H9 (cell line): ENCODE results near the gene KY. TPM values are rescaled to one million over a fixed set of nuclear protein-coding genes. Genes with fewer than 3 reads are reported as not detected.
"Not testable (repeated sequence)": the region's sequence is repeated elsewhere in the genome, so short reads cannot be mapped to it uniquely, and the experiment has no call there.

Experiments
- DNase-seq: peaks from one replicate; pipeline ENCODE4 v3.0.0-alpha.2; 2017
- H2AFZ ChIP-seq: one replicate; pipeline ENCODE4 v1.6.1; 2013; ENCODE audit warnings: mild to moderate bottlenecking, low read length, control low read depth, moderate library complexity
- H2AK5ac ChIP-seq: 2 replicates; pipeline ENCODE4 v1.6.1; 2013; ENCODE audit warnings: low read length, control low read depth, mixed read lengths; ENCODE audit not compliant: insufficient read length
- H2BK120ac ChIP-seq: one replicate; pipeline ENCODE4 v1.6.1; 2013; ENCODE audit warnings: low read depth, mild to moderate bottlenecking, low read length, control low read depth, inconsistent platforms; ENCODE audit not compliant: poor library complexity, severe bottlenecking
- H2BK12ac ChIP-seq: 2 replicates; pipeline ENCODE4 v1.6.1; 2013; ENCODE audit warnings: low read length, control low read depth, mixed read lengths, low read depth; ENCODE audit not compliant: insufficient read length
- H2BK15ac ChIP-seq: 2 replicates; pipeline ENCODE4 v1.6.1; 2013; ENCODE audit warnings: low read depth, low read length, control low read depth
- H2BK20ac ChIP-seq: one replicate; pipeline ENCODE4 v1.6.1; 2013; ENCODE audit warnings: low read depth, mild to moderate bottlenecking, low read length, control low read depth, inconsistent platforms; ENCODE audit not compliant: poor library complexity, severe bottlenecking
- H2BK5ac ChIP-seq: 2 replicates; pipeline ENCODE4 v1.6.1; 2013; ENCODE audit warnings: low read length, control low read depth, mixed read lengths; ENCODE audit not compliant: insufficient read length
- H3K14ac ChIP-seq: 2 replicates; pipeline ENCODE4 v1.6.1; 2013; ENCODE audit warnings: low read length, control low read depth; ENCODE audit not compliant: insufficient read depth
- H3K18ac ChIP-seq: 2 replicates; pipeline ENCODE4 v1.6.1; 2013; ENCODE audit warnings: low read depth, mild to moderate bottlenecking, mixed read lengths, low read length, control low read depth; ENCODE audit not compliant: insufficient read length
- H3K23ac ChIP-seq: 2 replicates; pipeline ENCODE4 v1.6.1; 2013; ENCODE audit warnings: low read length, control low read depth, mixed read lengths, low read depth; ENCODE audit not compliant: insufficient read length
- H3K23me2 ChIP-seq: 2 replicates; pipeline ENCODE4 v1.6.1; 2013; ENCODE audit warnings: low read depth, mild to moderate bottlenecking, mixed read lengths, low read length, control low read depth; ENCODE audit not compliant: insufficient read length, poor library complexity, severe bottlenecking
- H3K27ac ChIP-seq: 2 replicates; pipeline ENCODE4 v1.5.1; 2013; ENCODE audit warnings: low read length, control low read depth, mixed read lengths, low read depth; ENCODE audit not compliant: insufficient read length
- H3K27me3 ChIP-seq: 2 replicates; pipeline ENCODE4 v1.6.1; 2013; ENCODE audit warnings: low read length, control low read depth, inconsistent platforms; ENCODE audit not compliant: insufficient read depth
- H3K4ac ChIP-seq: 2 replicates; pipeline ENCODE4 v1.6.1; 2013; ENCODE audit warnings: low read depth, mild to moderate bottlenecking, control low read depth, inconsistent platforms, low read length, moderate library complexity
- H3K4me1 ChIP-seq: 2 replicates; pipeline ENCODE4 v1.6.1; 2013; ENCODE audit warnings: low read length, control low read depth, inconsistent platforms; ENCODE audit not compliant: insufficient read depth
- H3K4me2 ChIP-seq: 2 replicates; pipeline ENCODE4 v1.6.1; 2013; ENCODE audit warnings: low read length, control low read depth, mixed read lengths; ENCODE audit not compliant: insufficient read length, insufficient read depth
- H3K56ac ChIP-seq: 2 replicates; pipeline ENCODE4 v1.6.1; 2013; ENCODE audit warnings: low read depth, mild to moderate bottlenecking, mixed read lengths, low read length, control low read depth; ENCODE audit not compliant: insufficient read length
- H3K79me1 ChIP-seq: 2 replicates; pipeline ENCODE4 v1.6.1; 2013; ENCODE audit warnings: low read depth, mild to moderate bottlenecking, moderate library complexity, low read length, control low read depth, inconsistent platforms; ENCODE audit not compliant: insufficient read depth, poor library complexity, severe bottlenecking
- H3K79me2 ChIP-seq: 2 replicates; pipeline ENCODE4 v1.6.1; 2013; ENCODE audit warnings: low read length, control low read depth, inconsistent platforms; ENCODE audit not compliant: insufficient read depth
- H3K9ac ChIP-seq: 2 replicates; pipeline ENCODE4 v1.6.1; 2013; ENCODE audit warnings: low read length, control low read depth, mixed read lengths; ENCODE audit not compliant: insufficient read length; ENCODE audit errors: extremely low read depth
- H3K9me3 ChIP-seq: one replicate; pipeline ENCODE4 v1.6.1; 2013; ENCODE audit warnings: low read depth, low read length, inconsistent platforms; ENCODE audit not compliant: control insufficient read depth
- H3T11ph ChIP-seq: one replicate; pipeline ENCODE4 v1.6.1; 2013; ENCODE audit warnings: mild to moderate bottlenecking, low read length, control low read depth, inconsistent platforms
- H4K20me1 ChIP-seq: one replicate; pipeline ENCODE4 v1.6.1; 2013; ENCODE audit not compliant: control insufficient read depth, insufficient read length, insufficient read depth
- H4K5ac ChIP-seq: 2 replicates; pipeline ENCODE4 v1.6.1; 2013; ENCODE audit warnings: low read depth, mild to moderate bottlenecking, mixed read lengths, low read length, control low read depth; ENCODE audit not compliant: insufficient read length
- H4K8ac ChIP-seq: replicated peaks from 2 replicates; pipeline ENCODE4 v1.6.1; 2013; ENCODE audit warnings: low read length, control low read depth, mixed read lengths, low read depth; ENCODE audit not compliant: insufficient read length
- H4K91ac ChIP-seq: 2 replicates; pipeline ENCODE4 v1.6.1; 2013; ENCODE audit warnings: low read depth, mild to moderate bottlenecking, moderate library complexity, mixed read lengths, low read length, control low read depth; ENCODE audit not compliant: insufficient read length
- H3K27ac Mint-ChIP-seq, 3 experiments: 2 replicates in 2 of 3; 3 replicates in 1 of 3; pipeline ENCODE4 v1.8.0; 2020 to 2021; ENCODE audit warnings: mixed read lengths in 3 of 3, mild to moderate bottlenecking in 1 of 3, moderate library complexity in 1 of 3
- H3K27me3 Mint-ChIP-seq: 2 replicates; pipeline ENCODE4 v1.8.0; 2021; ENCODE audit warnings: low read depth, mild to moderate bottlenecking, moderate library complexity, mixed read lengths
- H3K36me3 Mint-ChIP-seq, 3 experiments: 2 replicates in 2 of 3; 3 replicates in 1 of 3; pipeline ENCODE4 v1.8.0; 2020 to 2021; ENCODE audit warnings: low read depth in 3 of 3, mixed read lengths in 3 of 3; ENCODE audit not compliant: insufficient read depth in 1 of 3
- H3K4me1 Mint-ChIP-seq, 2 experiments: 2 replicates each; pipeline ENCODE4 v1.8.0; 2020; ENCODE audit warnings: mixed read lengths in 2 of 2
- H3K4me3 Mint-ChIP-seq, 2 experiments: 2 replicates in 1 of 2; 3 replicates in 1 of 2; pipeline ENCODE4 v1.8.0; 2020 to 2021; ENCODE audit warnings: mild to moderate bottlenecking in 2 of 2, mixed read lengths in 2 of 2, moderate library complexity in 1 of 2
- H3K9me3 Mint-ChIP-seq, 2 experiments: 2 replicates in 1 of 2; 3 replicates in 1 of 2; pipeline ENCODE4 v1.8.0; 2020; ENCODE audit warnings: mild to moderate bottlenecking in 2 of 2, mixed read lengths in 2 of 2, moderate library complexity in 1 of 2
- WGBS: extraction: QIAGEN DNeasy Blood & Tissue Kit; methylation state at CpG from one replicate; pipeline ENCODE4 v1.1.7; 2013; ENCODE audit warnings: missing lambda C conversion rate, low lambda C conversion rate, mixed read lengths; ENCODE audit not compliant: insufficient read length; ENCODE audit errors: extremely low coverage; 5-methylcytosine and 5-hydroxymethylcytosine counted together
- total RNA-seq: library from RNA; stranded (reverse); gene quantifications from 2 replicates; pipeline ENCODE4 v1.2.1, GENCODE V29; 2021
- TF ChIP-seq, protein P1 (sequence below): fragments of 200-600 bp; sonication (generic); conservative IDR thresholded peaks from 3 replicates; pipeline ENCODE4 v1.8.0; 2021; ENCODE audit warnings: antibody characterized with exemption, mild to moderate bottlenecking

KY gene
- total RNA-seq, 1 experiment from 2014 or later, result not detected

DNA sequence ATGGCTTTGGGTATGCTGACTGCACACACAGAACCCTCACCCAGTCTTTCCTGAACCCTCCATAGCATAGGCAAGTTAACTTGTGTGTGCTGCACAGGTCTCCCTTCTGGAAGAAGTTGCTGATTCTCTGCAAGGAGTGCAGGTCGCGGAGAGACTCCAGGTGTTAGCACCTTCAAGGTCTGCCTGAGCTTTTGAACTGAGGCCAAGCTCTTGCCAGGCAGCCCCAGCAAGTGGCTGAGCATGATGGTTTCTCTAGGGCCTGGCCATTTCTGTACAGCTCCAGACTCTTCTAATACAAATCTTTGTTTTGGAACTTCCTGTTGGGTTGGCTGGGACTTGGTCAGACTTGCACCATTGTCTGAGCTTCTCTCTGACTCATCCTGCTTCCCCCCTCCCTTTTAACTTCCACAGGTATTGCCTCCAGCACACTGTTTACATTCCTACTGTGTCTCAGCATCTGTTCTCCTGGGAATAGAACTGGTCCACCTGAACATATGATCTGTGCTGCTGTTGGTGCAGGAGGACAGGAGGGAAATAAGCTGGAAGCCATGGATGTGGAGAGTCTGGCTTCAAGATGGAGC lies 53.3 kb downstream of the KY start:
- Mint-ChIP-seq H3K4me3 (no peak overlapping the region), H3K27ac (no peak overlapping the region; a peak in 1 of 7 replicates), H3K36me3 (no peaks in the 10 kb centered on the region), H3K4me1 (peaks cover 11 to 12% of the 10 kb centered on the region in 2 experiments), H3K9me3 (no peaks in the 10 kb centered on the region; a peak in 1 of 5 replicates), H3K27me3 (peaks cover 40% of the 10 kb centered on the region)
- Histone ChIP-seq H3K4me1 (no peaks in the 10 kb centered on the region), H2BK5ac (no peak overlapping the region), H3K79me1 (no peaks in the 10 kb centered on the region), H4K8ac (no peak overlapping the region), H3K79me2 (no peaks in the 10 kb centered on the region), H3T11ph (no peak overlapping the region), H2BK12ac (no peak overlapping the region), H4K91ac (no peak overlapping the region), H3K14ac (no peak overlapping the region; the same call in 1 of the 2 replicates), H4K20me1 (peaks cover 2% of the 10 kb centered on the region), H2AFZ (no peak overlapping the region), H2BK120ac (no peak overlapping the region), H3K9me3 (no peaks in the 10 kb centered on the region), H3K9ac (no peak overlapping the region), H3K27ac (no peak overlapping the region), H4K5ac (no peak overlapping the region), H2BK20ac (no peak overlapping the region), H3K4me2 (no peak overlapping the region), H3K4ac (no peak overlapping the region), H2AK5ac (no peak overlapping the region), H3K56ac (no peak overlapping the region), H3K27me3 (no peaks in the 10 kb centered on the region; the same call in 1 of the 2 replicates), H2BK15ac (no peak overlapping the region), H3K23me2 (no peaks in the 10 kb centered on the region), H3K18ac (no peak overlapping the region), H3K23ac (no peak overlapping the region)
- TF ChIP-seq, protein P1, sequence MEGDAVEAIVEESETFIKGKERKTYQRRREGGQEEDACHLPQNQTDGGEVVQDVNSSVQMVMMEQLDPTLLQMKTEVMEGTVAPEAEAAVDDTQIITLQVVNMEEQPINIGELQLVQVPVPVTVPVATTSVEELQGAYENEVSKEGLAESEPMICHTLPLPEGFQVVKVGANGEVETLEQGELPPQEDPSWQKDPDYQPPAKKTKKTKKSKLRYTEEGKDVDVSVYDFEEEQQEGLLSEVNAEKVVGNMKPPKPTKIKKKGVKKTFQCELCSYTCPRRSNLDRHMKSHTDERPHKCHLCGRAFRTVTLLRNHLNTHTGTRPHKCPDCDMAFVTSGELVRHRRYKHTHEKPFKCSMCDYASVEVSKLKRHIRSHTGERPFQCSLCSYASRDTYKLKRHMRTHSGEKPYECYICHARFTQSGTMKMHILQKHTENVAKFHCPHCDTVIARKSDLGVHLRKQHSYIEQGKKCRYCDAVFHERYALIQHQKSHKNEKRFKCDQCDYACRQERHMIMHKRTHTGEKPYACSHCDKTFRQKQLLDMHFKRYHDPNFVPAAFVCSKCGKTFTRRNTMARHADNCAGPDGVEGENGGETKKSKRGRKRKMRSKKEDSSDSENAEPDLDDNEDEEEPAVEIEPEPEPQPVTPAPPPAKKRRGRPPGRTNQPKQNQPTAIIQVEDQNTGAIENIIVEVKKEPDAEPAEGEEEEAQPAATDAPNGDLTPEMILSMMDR, result no peak
- whole genome bisulfite sequencing, result no CpG with 5 or more reads among the region's 2 CpGs
- no peak for DNase-seq

DNA sequence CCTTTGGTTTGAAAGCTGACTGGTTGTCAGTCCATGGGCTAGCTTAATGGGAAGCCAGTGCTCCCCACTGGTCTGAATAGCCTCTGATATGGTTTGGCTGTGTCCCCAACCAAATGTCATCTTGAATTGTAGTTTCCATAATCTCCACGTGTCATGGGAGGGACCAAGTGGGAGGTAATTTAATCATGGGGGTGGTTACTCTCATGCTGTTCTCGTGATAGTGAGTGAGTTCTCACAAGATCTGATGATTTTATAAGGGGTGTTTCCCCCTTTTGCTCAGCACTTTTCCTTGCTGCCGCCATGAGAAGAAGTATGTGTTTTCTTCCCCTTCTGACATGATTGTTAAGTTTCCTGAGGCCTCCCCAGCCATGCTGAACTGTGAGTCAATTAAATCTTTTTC lies 55.8 kb downstream of the KY start:
- H2BK120ac ChIP-seq, H4K5ac ChIP-seq, H3K4me3 Mint-ChIP-seq, H2AK5ac ChIP-seq, H3K18ac ChIP-seq, H2BK5ac ChIP-seq, H3K4me2 ChIP-seq, H3K27me3 ChIP-seq, H3K4me1 Mint-ChIP-seq, H2BK12ac ChIP-seq, H3K23ac ChIP-seq, H3K14ac ChIP-seq, H3K27ac Mint-ChIP-seq, H4K8ac ChIP-seq, H3T11ph ChIP-seq, H3K79me1 ChIP-seq, H3K9me3 Mint-ChIP-seq, H3K79me2 ChIP-seq, H3K36me3 Mint-ChIP-seq, H4K20me1 ChIP-seq, DNase-seq, H3K9me3 ChIP-seq, H2AFZ ChIP-seq, H4K91ac ChIP-seq, H2BK15ac ChIP-seq, H3K56ac ChIP-seq, H3K23me2 ChIP-seq, H3K4me1 ChIP-seq, H3K27ac ChIP-seq, H3K4ac ChIP-seq, H2BK20ac ChIP-seq, H3K9ac ChIP-seq: not testable (repeated sequence)
- peaks cover 34% of the 10 kb centered on the region for H3K27me3 Mint-ChIP-seq
- WGBS, result no CpG with 5 or more reads among the region's 3 CpGs
